HG03108 (cell line): ENCODE measurements around the gene COL11A1.
A peak's percentile ranks its signal among the peaks of the same experiment; 100 is the strongest.
"Not testable (repeated sequence)": the region's sequence is repeated elsewhere in the genome, so short reads cannot be mapped to it uniquely, and the experiment has no call there.

Experiments used
- ATAC-seq: cut with Tn5 transposase; IDR thresholded peaks from one replicate; pipeline ENCODE4 v1.9.1; 2021; ENCODE audit warnings: moderate library complexity; ENCODE audit not compliant: unreplicated experiment

Gene COL11A1

GRCh38 chr1:103108376-103109150, at the start of gene COL11A1:
Gene COL11A1, minus strand, starts transcription at chr1:103108522. Its CDS starts 344 bp downstream, at chr1:103108178.
- ATAC-seq, result no peak

- ATAC-seq, result no peak
These were observed 48.6 kb upstream of the COL11A1 start for GRCh38 chr1:103156966-103157365.

GRCh38 chr1:103146166-103146565, 37.8 kb upstream of the COL11A1 start:
- ATAC-seq, result no peak

GRCh38 chr1:103145449-103145848, 37.1 kb upstream of the COL11A1 start:
- no peak for ATAC-seq

- ATAC-seq, result no peak
These were observed 36.4 kb upstream of the COL11A1 start for GRCh38 chr1:103144681-103145080.

- no peak for ATAC-seq
These were observed 34.1 kb upstream of the COL11A1 start for GRCh38 chr1:103142461-103142860.

GRCh38 chr1:103129796-103130195, 21.5 kb upstream of the COL11A1 start:
- ATAC-seq, result no peak

GRCh38 chr1:103129255-103129654, 20.9 kb upstream of the COL11A1 start:
- ATAC-seq, result no peak

GRCh38 chr1:103128256-103128655, 19.9 kb upstream of the COL11A1 start:
- ATAC-seq, result not testable (repeated sequence)

GRCh38 chr1:103125219-103125618, 16.9 kb upstream of the COL11A1 start:
- no peak for ATAC-seq

GRCh38 chr1:103122983-103123720, 14.8 kb upstream of the COL11A1 start:
- no peak for ATAC-seq

- ATAC-seq, result no peak
These were observed 12.7 kb upstream of the COL11A1 start for GRCh38 chr1:103120981-103121380.

GRCh38 chr1:103112546-103112945, 4.2 kb upstream of the COL11A1 start:
- no peak for ATAC-seq

GRCh38 chr1:103111926-103112325, 3.6 kb upstream of the COL11A1 start:
- no peak for ATAC-seq

GRCh38 chr1:103110701-103111100, 2.4 kb upstream of the COL11A1 start:
- ATAC-seq, result no peak

- no peak for ATAC-seq
These were observed 1.1 kb upstream of the COL11A1 start for GRCh38 chr1:103109311-103109920.

- no peak for ATAC-seq
These were observed 464 bp downstream of the COL11A1 start for GRCh38 chr1:103107741-103108375.

- ATAC-seq, result peak; percentile 68
These were observed 1.6 kb downstream of the COL11A1 start for GRCh38 chr1:103106426-103107341.

GRCh38 chr1:103101399-103101798, 6.9 kb downstream of the COL11A1 start:
- ATAC-seq, result no peak

- ATAC-seq, result no peak
These were observed 19.1 kb downstream of the COL11A1 start for GRCh38 chr1:103089221-103089620.
